Erythroblast (primary cell): Measurements from ENCODE around the gene NFIB.

ENCODE experiments used
- GATA1 ChIP-seq: IDR thresholded peaks from 2 replicates; pipeline ENCODE4 v1.6.1; 2011; ENCODE audit warnings: low read depth, mild to moderate bottlenecking, control low read depth, low read length, moderate library complexity
- POLR2A ChIP-seq: IDR thresholded peaks from 2 replicates; pipeline ENCODE4 v1.6.1; 2011; ENCODE audit warnings: mild to moderate bottlenecking, low read length

DNA sequence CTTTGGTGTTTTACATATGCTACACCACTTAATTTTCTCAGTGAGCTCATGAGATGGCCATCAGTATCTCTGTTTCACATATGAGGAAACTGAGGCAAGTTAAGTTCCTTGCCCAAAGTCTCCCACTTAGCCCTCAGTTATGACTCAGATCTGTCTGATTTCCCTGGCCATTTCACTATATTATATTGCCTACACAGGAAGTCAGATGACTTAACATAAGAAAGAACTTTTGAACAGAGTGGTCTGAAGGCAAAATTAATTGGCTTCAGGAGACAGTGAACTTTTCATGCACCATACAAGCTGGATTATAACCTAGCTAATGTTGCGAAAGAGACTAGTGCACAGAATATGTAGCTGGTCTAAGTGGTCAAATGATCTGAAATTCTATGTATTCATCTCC is 221.6 kb downstream of the NFIB start:
- TF ChIP-seq POLR2A (no peak), GATA1 (no peak)
